Brain microvascular endothelial cell (primary cell): ENCODE results near the gene GPR87.

Experiments
- DNase-seq: peaks from one replicate; pipeline ENCODE4 v3.0.0-alpha.2; 2020
- H3K27ac ChIP-seq: fragments of 250-450 bp; sonication (Bioruptor Pico); 2 replicates; pipeline ENCODE4 v1.5.1; 2020; ENCODE audit warnings: mild to moderate bottlenecking, moderate library complexity
- H3K27me3 ChIP-seq: fragments of 250-450 bp; sonication (Bioruptor Pico); replicated peaks from 2 replicates; pipeline ENCODE4 v1.5.1; 2020; ENCODE audit warnings: mild to moderate bottlenecking
- H3K36me3 ChIP-seq: fragments of 250-450 bp; sonication (Bioruptor Pico); replicated peaks from 2 replicates; pipeline ENCODE4 v1.5.1; 2020; ENCODE audit warnings: mild to moderate bottlenecking
- H3K4me3 ChIP-seq: 2 replicates; pipeline ENCODE4 v1.5.1; 2011; ENCODE audit warnings: low read depth, mild to moderate bottlenecking, control low read depth, low read length, moderate library complexity
- CTCF ChIP-seq: IDR thresholded peaks from 2 replicates; pipeline ENCODE4 v1.5.1; 2011; ENCODE audit warnings: low read depth, mild to moderate bottlenecking, moderate library complexity, low read length, control low read depth, inconsistent platforms; ENCODE audit errors: missing control alignments
- in situ Hi-C: cut with HindIII; loops from 2 replicates; pipeline ENCODE4 v1.10.0; 2017; ENCODE audit warnings: low sequenced_read_pairs, low pct_ligation_motif_present

GPR87 gene

GRCh38 chr3:151351219-151351618 lies 34.6 kb upstream of the GPR87 start:
- no peak for TF ChIP-seq CTCF
- no peak overlapping the region for H3K4me3 ChIP-seq
- no peak overlapping the region for H3K27ac ChIP-seq
- in situ Hi-C loops, result no loop called here
- H3K27me3 ChIP-seq, result no peaks in the 10 kb centered on the region
- no peaks in the 10 kb centered on the region for H3K36me3 ChIP-seq
- DNase-seq, result no peak

GRCh38 chr3:151350656-151351055 lies 34.0 kb upstream of the GPR87 start:
- Histone ChIP-seq H3K36me3 (no peaks in the 10 kb centered on the region), H3K27me3 (no peaks in the 10 kb centered on the region), H3K27ac (no peak overlapping the region), H3K4me3 (no peak overlapping the region)
- no peak for TF ChIP-seq CTCF
- DNase-seq, result no peak
- in situ Hi-C loops, result no loop called here

GRCh38 chr3:151347432-151347831 lies 30.8 kb upstream of the GPR87 start:
- in situ Hi-C loops, result no loop called here
- Histone ChIP-seq H3K4me3 (no peak overlapping the region), H3K27me3 (no peaks in the 10 kb centered on the region), H3K36me3 (no peaks in the 10 kb centered on the region), H3K27ac (no peak overlapping the region)
- TF ChIP-seq CTCF, result no peak
- no peak for DNase-seq

GRCh38 chr3:151346292-151346691 lies 29.7 kb upstream of the GPR87 start:
- H3K4me3 ChIP-seq, result no peak overlapping the region
- no peaks in the 10 kb centered on the region for H3K36me3 ChIP-seq
- no peak for TF ChIP-seq CTCF
- DNase-seq, result no peak
- no peaks in the 10 kb centered on the region for H3K27me3 ChIP-seq
- in situ Hi-C loops, result no loop called here
- no peak overlapping the region for H3K27ac ChIP-seq

- DNase-seq, result peak; percentile 45
- in situ Hi-C loops, result no loop called here
- Histone ChIP-seq H3K27ac (no peak overlapping the region), H3K36me3 (no peaks in the 10 kb centered on the region), H3K4me3 (no peak overlapping the region), H3K27me3 (no peaks in the 10 kb centered on the region)
- TF ChIP-seq CTCF, result no peak
Measured at GRCh38 chr3:151345859-151346258, 29.2 kb upstream of the GPR87 start.

GRCh38 chr3:151331696-151332095 lies 15.1 kb upstream of the GPR87 start:
- TF ChIP-seq CTCF, result no peak
- no peak overlapping the region for H3K27ac ChIP-seq
- no peaks in the 10 kb centered on the region for H3K27me3 ChIP-seq
- in situ Hi-C loops, result no loop called here
- H3K4me3 ChIP-seq, result no peak overlapping the region
- no peaks in the 10 kb centered on the region for H3K36me3 ChIP-seq
- DNase-seq, result no peak
